GM23338 (cell line): Measurements from ENCODE around the gene NFIC. TPM values are rescaled to one million over a fixed set of nuclear protein-coding genes. Genes with fewer than 3 reads are reported as not detected.

Experiments
- ATAC-seq: fragments of 200-7000 bp; cut with Tn5 transposase; 3 replicates; pipeline ENCODE4 v1.9.1; 2020
- DNase-seq: peaks from one replicate; pipeline ENCODE4 v3.0.0-alpha.2; 2015; ENCODE audit warnings: low spot score
- H2AFZ ChIP-seq: fragments of 200-600 bp; sonication (generic); 2 replicates; pipeline ENCODE4 v1.8.0; 2016; ENCODE audit warnings: antibody characterized with exemption, mild to moderate bottlenecking, moderate library complexity
- H3F3A ChIP-seq: fragments of 200-600 bp; sonication (generic); replicated peaks from 2 replicates; pipeline ENCODE4 v1.8.0; 2017; ENCODE audit warnings: antibody characterized with exemption, mixed run types, low read depth
- H3K27ac ChIP-seq: fragments of 200-600 bp; sonication (generic); 2 replicates; pipeline ENCODE4 v1.6.1; 2016; ENCODE audit warnings: low read depth
- H3K27me3 ChIP-seq: fragments of 200-600 bp; sonication (generic); 2 replicates; pipeline ENCODE4 v1.8.0; 2016; ENCODE audit warnings: mild to moderate bottlenecking, mixed run types, moderate library complexity; ENCODE audit not compliant: insufficient read depth
- H3K36me3 ChIP-seq: fragments of 200-600 bp; sonication (generic); 2 replicates; pipeline ENCODE4 v1.8.0; 2016; ENCODE audit warnings: mild to moderate bottlenecking; ENCODE audit not compliant: insufficient read depth
- H3K4me1 ChIP-seq: fragments of 200-600 bp; sonication (generic); 2 replicates; pipeline ENCODE4 v1.8.0; 2016; ENCODE audit warnings: mild to moderate bottlenecking, moderate library complexity; ENCODE audit not compliant: insufficient read depth
- H3K4me2 ChIP-seq: fragments of 200-600 bp; sonication (generic); 2 replicates; pipeline ENCODE4 v1.7.1; 2017; ENCODE audit warnings: mixed run types
- H3K4me3 ChIP-seq: fragments of 200-600 bp; sonication (generic); 2 replicates; pipeline ENCODE4 v1.6.1; 2016; ENCODE audit warnings: mixed run types
- H3K79me2 ChIP-seq: fragments of 200-600 bp; sonication (generic); replicated peaks from 2 replicates; pipeline ENCODE4 v1.8.0; 2017; ENCODE audit warnings: mild to moderate bottlenecking; ENCODE audit not compliant: insufficient read depth
- H3K9me2 ChIP-seq: fragments of 200-600 bp; sonication (generic); 2 replicates; pipeline ENCODE4 v1.8.0; 2017; ENCODE audit not compliant: insufficient read depth
- H4K20me1 ChIP-seq: fragments of 200-600 bp; sonication (generic); replicated peaks from 2 replicates; pipeline ENCODE4 v1.8.0; 2017; ENCODE audit warnings: mild to moderate bottlenecking; ENCODE audit not compliant: insufficient read depth
- H3K27ac Mint-ChIP-seq: 2 replicates; pipeline ENCODE4 v1.8.0; 2020; ENCODE audit warnings: inconsistent platforms, mild to moderate bottlenecking, moderate library complexity, mixed read lengths
- H3K27me3 Mint-ChIP-seq: 3 replicates; pipeline ENCODE4 v1.8.0; 2022; ENCODE audit warnings: low read depth, mild to moderate bottlenecking, moderate library complexity, mixed read lengths, inconsistent platforms; ENCODE audit not compliant: insufficient read depth, poor library complexity
- H3K36me3 Mint-ChIP-seq: 3 replicates; pipeline ENCODE4 v1.8.0; 2021; ENCODE audit warnings: low read depth, mild to moderate bottlenecking, inconsistent platforms, moderate library complexity, mixed read lengths
- H3K4me1 Mint-ChIP-seq: 3 replicates; pipeline ENCODE4 v1.8.0; 2020; ENCODE audit warnings: mild to moderate bottlenecking, inconsistent platforms, mixed read lengths
- H3K4me3 Mint-ChIP-seq: 3 replicates; pipeline ENCODE4 v1.8.0; 2021; ENCODE audit warnings: moderate library complexity, mild to moderate bottlenecking, inconsistent platforms, mixed read lengths
- H3K9me3 Mint-ChIP-seq: 3 replicates; pipeline ENCODE4 v1.8.0; 2020; ENCODE audit warnings: moderate library complexity, mild to moderate bottlenecking, inconsistent platforms, mixed read lengths
- CTCF ChIP-seq, 2 experiments: fragments of 200-600 bp in 1 of 2; sonication (generic) in 1 of 2; conservative IDR thresholded peaks; 2 replicates each; pipeline versions ENCODE4 v1.5.1 to v1.6.1; 2016 to 2017; ENCODE audit warnings: antibody characterized with exemption in 2 of 2, low read depth in 2 of 2, mild to moderate bottlenecking in 2 of 2, moderate library complexity in 1 of 2
- ETS1 ChIP-seq: IDR thresholded peaks from 2 replicates; pipeline ENCODE4 v1.6.1; 2016; ENCODE audit warnings: antibody characterized with exemption
- JUNB ChIP-seq: IDR thresholded peaks from one replicate; pipeline ENCODE4 v1.6.1; 2016; ENCODE audit warnings: antibody characterized with exemption; ENCODE audit not compliant: unreplicated experiment
- REST ChIP-seq: IDR thresholded peaks from one replicate; pipeline ENCODE4 v1.6.1; 2018; ENCODE audit warnings: antibody characterized with exemption; ENCODE audit not compliant: unreplicated experiment
- STAT1 ChIP-seq: IDR thresholded peaks from one replicate; pipeline ENCODE4 v1.6.1; 2016; ENCODE audit warnings: antibody characterized with exemption; ENCODE audit not compliant: unreplicated experiment
- ZNF114 ChIP-seq: fragments of 250-450 bp; sonication (Bioruptor Pico); IDR thresholded peaks from 2 replicates; pipeline ENCODE4 v1.5.0; 2020; ENCODE audit warnings: mild to moderate bottlenecking, moderate library complexity
- ZNF331 ChIP-seq: fragments of 250-450 bp; sonication (Bioruptor Pico); IDR thresholded peaks from 2 replicates; pipeline ENCODE4 v1.5.0; 2020; ENCODE audit warnings: low read depth, mild to moderate bottlenecking, moderate library complexity
- polyA plus RNA-seq: library from polyadenylated mRNA; unstranded; fragments of >200 nt; fragmentation: Nextera tagmentation; extraction: Ambion mirVana; gene quantifications from 2 replicates; pipeline ENCODE4 v1.2.1, GENCODE V29; 2016
- total RNA-seq: library from RNA; depleted of rRNA; stranded (reverse); fragments of >200 nt; shearing (Covaris generic); gene quantifications from 2 replicates; pipeline ENCODE4 v1.2.3, GENCODE V29; 2014

The NFIC gene
- total and polyA plus RNA-seq, 2 experiments from 2014 or later = 1.3 to 5.3 TPM

- Histone ChIP-seq H4K20me1 (no peaks in the 10 kb centered on the region), H3K79me2 (no peaks in the 10 kb centered on the region), H2AFZ (no peak overlapping the region), H3K27ac (no peak overlapping the region), H3K27me3 (peaks cover 3% of the 10 kb centered on the region; the same call in 1 of the 2 replicates), H3K9me2 (no peaks in the 10 kb centered on the region), H3K4me1 (no peaks in the 10 kb centered on the region), H3K4me3 (no peak overlapping the region), H3F3A (no peaks in the 10 kb centered on the region), H3K4me2 (no peak overlapping the region), H3K36me3 (no peaks in the 10 kb centered on the region)
- H3K4me3 Mint-ChIP-seq = no peak overlapping the region
- H3K27me3 Mint-ChIP-seq = peaks cover 19% of the 10 kb centered on the region
- H3K36me3 Mint-ChIP-seq = no peaks in the 10 kb centered on the region
- TF ChIP-seq JUNB = no peak
- TF ChIP-seq REST = no peak
- TF ChIP-seq ZNF331 (CRISPR knock-in tag) = no peak
- ATAC-seq = no peak
- H3K4me1 Mint-ChIP-seq = no peaks in the 10 kb centered on the region
- no peak for DNase-seq
- no peak overlapping the region for H3K27ac Mint-ChIP-seq
- no peaks in the 10 kb centered on the region for H3K9me3 Mint-ChIP-seq
These were observed 20.4 kb upstream of the NFIC start for GRCh38 chr19:3345850-3346460.

GRCh38 chr19:3346677-3347353 is 19.6 kb upstream of the NFIC start:
- Histone ChIP-seq H2AFZ (no peak overlapping the region), H3K4me3 (no peak overlapping the region), H3K36me3 (no peaks in the 10 kb centered on the region), H4K20me1 (no peaks in the 10 kb centered on the region), H3K27ac (no peak overlapping the region), H3K4me1 (no peaks in the 10 kb centered on the region), H3K79me2 (no peaks in the 10 kb centered on the region), H3K9me2 (no peaks in the 10 kb centered on the region), H3K27me3 (peaks cover 12% of the 10 kb centered on the region), H3K4me2 (no peak overlapping the region), H3F3A (no peaks in the 10 kb centered on the region)
- Mint-ChIP-seq H3K9me3 (no peaks in the 10 kb centered on the region), H3K4me1 (no peaks in the 10 kb centered on the region), H3K4me3 (no peak overlapping the region; the same call in 2 of the 3 replicates), H3K36me3 (no peaks in the 10 kb centered on the region), H3K27me3 (peaks cover 20% of the 10 kb centered on the region), H3K27ac (no peak overlapping the region)
- ATAC-seq (no peak), DNase-seq (no peak)
- TF ChIP-seq CTCF (conservative IDR thresholded peaks at IDR 0.05; ENCODE audit: low read depth in 2 of 2) = no peak
- TF ChIP-seq ZNF331 (CRISPR knock-in tag) = no peak
- no peak for TF ChIP-seq STAT1
- no peak for TF ChIP-seq ZNF114 (CRISPR knock-in tag)
- TF ChIP-seq JUNB = no peak
- no peak for TF ChIP-seq ETS1
